Globus pallidus (tissue), 1 donor: Measurements from ENCODE around the gene SACM1L.
"Not testable (repeated sequence)": the region's sequence is repeated elsewhere in the genome, so short reads cannot be mapped to it uniquely, and the experiment has no call there.

Experiments used
- DNase-seq: peaks from one replicate; pipeline ENCODE4 v3.0.0-alpha.2; 2015; ENCODE audit warnings: low spot score

Gene SACM1L

GRCh38 chr3:45666757-45667431 is 22.3 kb upstream of the SACM1L start:
- DNase-seq: no peak

- no peak for DNase-seq
Measured at GRCh38 chr3:45667569-45667934, 21.6 kb upstream of the SACM1L start.

- DNase-seq: no peak
Measured at GRCh38 chr3:45670436-45670835, 18.8 kb upstream of the SACM1L start.

- no peak for DNase-seq
Measured at GRCh38 chr3:45670991-45671390, 18.2 kb upstream of the SACM1L start.

GRCh38 chr3:45673273-45673672 is 15.9 kb upstream of the SACM1L start:
- no peak for DNase-seq

GRCh38 chr3:45676325-45677032 is 12.7 kb upstream of the SACM1L start:
- DNase-seq: no peak

- DNase-seq: no peak
Measured at GRCh38 chr3:45677033-45677446, 12.2 kb upstream of the SACM1L start.

- no peak for DNase-seq
Measured at GRCh38 chr3:45677841-45678240, 11.4 kb upstream of the SACM1L start.

- DNase-seq: no peak
Measured at GRCh38 chr3:45679805-45680204, 9.4 kb upstream of the SACM1L start.

- no peak for DNase-seq
Measured at GRCh38 chr3:45681221-45681620, 8.0 kb upstream of the SACM1L start.

- DNase-seq: no peak
Measured at GRCh38 chr3:45681846-45682245, 7.3 kb upstream of the SACM1L start.

GRCh38 chr3:45682311-45682710 is 6.9 kb upstream of the SACM1L start:
- DNase-seq: no peak

- no peak for DNase-seq
Measured at GRCh38 chr3:45682786-45683185, 6.4 kb upstream of the SACM1L start.

- no peak for DNase-seq
Measured at GRCh38 chr3:45683417-45684326, 5.5 kb upstream of the SACM1L start.

- DNase-seq: no peak
Measured at GRCh38 chr3:45684327-45684892, 4.8 kb upstream of the SACM1L start.

- DNase-seq: not testable (repeated sequence)
Measured at GRCh38 chr3:45685722-45686121, 3.5 kb upstream of the SACM1L start.

- DNase-seq: no peak
Measured at GRCh38 chr3:45686850-45687249, 2.3 kb upstream of the SACM1L start.

GRCh38 chr3:45687828-45688193 is 1.4 kb upstream of the SACM1L start:
- DNase-seq: no peak

- no peak for DNase-seq
Measured at GRCh38 chr3:45688194-45688881, 858 bp upstream of the SACM1L start.

GRCh38 chr3:45689787-45690145 is 570 bp downstream of the SACM1L start:
- no peak for DNase-seq

GRCh38 chr3:45690336-45691035 is 1.3 kb downstream of the SACM1L start:
- DNase-seq: no peak
